ENCODE data around the gene TTL.

The TTL gene

DNA sequence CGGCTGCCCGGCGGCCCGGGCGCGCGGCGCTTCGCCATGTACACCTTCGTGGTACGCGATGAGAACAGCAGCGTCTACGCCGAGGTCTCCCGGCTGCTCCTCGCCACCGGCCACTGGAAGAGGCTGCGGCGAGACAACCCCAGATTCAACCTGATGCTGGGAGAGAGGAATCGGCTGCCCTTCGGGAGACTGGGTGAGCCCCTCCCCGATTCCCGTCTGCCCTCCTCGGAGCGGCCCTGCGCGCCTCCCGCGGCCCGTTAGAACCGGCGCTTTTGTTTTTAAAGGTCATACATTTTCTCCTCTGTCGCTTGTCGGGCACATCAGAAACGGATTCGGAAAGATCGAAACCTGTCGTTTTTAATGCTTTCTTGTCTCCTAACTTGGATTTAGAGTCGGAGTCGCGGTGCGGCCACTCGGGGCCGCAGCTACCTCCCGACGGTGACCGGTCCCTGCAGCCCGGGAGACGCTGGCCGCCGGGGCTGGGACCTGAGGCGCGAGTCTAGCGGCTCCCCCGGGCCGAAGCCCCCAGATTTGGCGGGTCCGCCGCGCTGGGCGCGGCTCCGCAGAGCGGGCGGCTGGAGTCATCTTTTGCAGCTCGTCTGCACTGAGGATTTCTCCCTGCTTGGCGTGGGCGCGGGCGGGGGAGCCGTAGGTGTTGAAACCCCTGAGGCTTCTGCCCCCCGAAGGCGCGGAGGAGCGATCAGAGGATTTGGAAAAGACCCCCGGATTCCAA is 519 bp downstream of the TTL start:
- DNase-seq (ENCODE audit: extremely low spot score) = peak; percentile 43
- ChIA-PET POLR2A (no interaction called here), CTCF (interaction anchor here (1.3 to 2.9 kb wide), 3 partner anchors 11 to 223 kb away, joined by 4 to 15 read pairs (median 4); no protein-coding TSS in a partner anchor)
- TF ChIP-seq, protein P1, sequence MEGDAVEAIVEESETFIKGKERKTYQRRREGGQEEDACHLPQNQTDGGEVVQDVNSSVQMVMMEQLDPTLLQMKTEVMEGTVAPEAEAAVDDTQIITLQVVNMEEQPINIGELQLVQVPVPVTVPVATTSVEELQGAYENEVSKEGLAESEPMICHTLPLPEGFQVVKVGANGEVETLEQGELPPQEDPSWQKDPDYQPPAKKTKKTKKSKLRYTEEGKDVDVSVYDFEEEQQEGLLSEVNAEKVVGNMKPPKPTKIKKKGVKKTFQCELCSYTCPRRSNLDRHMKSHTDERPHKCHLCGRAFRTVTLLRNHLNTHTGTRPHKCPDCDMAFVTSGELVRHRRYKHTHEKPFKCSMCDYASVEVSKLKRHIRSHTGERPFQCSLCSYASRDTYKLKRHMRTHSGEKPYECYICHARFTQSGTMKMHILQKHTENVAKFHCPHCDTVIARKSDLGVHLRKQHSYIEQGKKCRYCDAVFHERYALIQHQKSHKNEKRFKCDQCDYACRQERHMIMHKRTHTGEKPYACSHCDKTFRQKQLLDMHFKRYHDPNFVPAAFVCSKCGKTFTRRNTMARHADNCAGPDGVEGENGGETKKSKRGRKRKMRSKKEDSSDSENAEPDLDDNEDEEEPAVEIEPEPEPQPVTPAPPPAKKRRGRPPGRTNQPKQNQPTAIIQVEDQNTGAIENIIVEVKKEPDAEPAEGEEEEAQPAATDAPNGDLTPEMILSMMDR (IDR thresholded peaks at IDR 0.05; ENCODE audit: control extremely low read depth, extremely low read depth, low read depth, missing control alignments) = no peak

DNA sequence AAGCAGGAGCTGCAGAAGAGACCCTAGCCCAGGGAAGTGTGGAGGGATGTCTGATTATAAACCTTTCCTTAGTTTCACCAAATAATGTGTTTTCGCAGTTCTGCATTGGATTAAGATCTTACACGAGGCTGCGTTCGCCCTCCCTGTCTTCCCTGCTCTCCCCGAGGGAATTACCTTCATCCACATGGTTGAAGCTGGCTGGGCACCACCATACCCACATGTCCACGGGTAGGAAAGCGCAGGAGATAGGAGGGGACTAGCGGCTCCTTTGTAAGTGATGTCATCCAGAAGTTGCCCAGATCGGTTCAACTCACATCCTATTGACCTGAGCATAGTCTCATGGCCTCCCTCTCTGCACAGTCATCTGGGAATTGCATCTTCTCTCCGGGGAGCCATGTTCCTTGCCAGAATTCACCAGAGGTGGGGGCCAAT is 1.1 kb downstream of the TTL start:
- DNase-seq (ENCODE audit: extremely low spot score) = no peak
- TF ChIP-seq, protein P1 (IDR thresholded peaks at IDR 0.05; ENCODE audit: control extremely low read depth, extremely low read depth, low read depth, missing control alignments) = no peak
- ChIA-PET CTCF (interaction anchor here (1.3 to 2.9 kb wide), 3 partner anchors 11 to 223 kb away, joined by 4 to 15 read pairs (median 4); no protein-coding TSS in a partner anchor), POLR2A (no interaction called here)

DNA sequence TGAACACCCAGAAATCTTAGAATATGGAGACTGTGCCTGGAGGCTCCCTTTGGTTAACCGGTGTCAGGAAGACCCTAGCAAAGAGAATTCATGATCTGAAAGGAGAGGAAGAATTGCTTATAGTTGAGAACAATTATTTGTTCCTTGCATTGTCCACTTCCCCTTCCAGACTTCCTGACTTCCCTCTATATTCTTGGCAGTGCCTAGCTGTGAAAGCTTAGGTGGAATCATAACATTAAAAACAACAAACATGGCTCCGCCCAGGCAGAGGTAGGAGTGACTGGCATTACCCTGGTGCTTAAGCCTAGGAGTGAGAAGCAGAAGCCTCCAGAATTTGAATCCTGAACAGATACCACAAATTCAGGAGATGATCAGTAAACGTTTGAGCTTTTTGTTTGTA is 1.9 kb downstream of the TTL start:
- ChIA-PET POLR2A (no interaction called here), CTCF (interaction anchor here (1.5 to 2.9 kb wide), 3 partner anchors 10 to 224 kb away, joined by 4 to 15 read pairs (median 6); no protein-coding TSS in a partner anchor)
- DNase-seq (ENCODE audit: extremely low spot score) = no peak
- TF ChIP-seq, protein P1 (IDR thresholded peaks at IDR 0.05; ENCODE audit: control extremely low read depth, extremely low read depth, low read depth, missing control alignments) = no peak

DNA sequence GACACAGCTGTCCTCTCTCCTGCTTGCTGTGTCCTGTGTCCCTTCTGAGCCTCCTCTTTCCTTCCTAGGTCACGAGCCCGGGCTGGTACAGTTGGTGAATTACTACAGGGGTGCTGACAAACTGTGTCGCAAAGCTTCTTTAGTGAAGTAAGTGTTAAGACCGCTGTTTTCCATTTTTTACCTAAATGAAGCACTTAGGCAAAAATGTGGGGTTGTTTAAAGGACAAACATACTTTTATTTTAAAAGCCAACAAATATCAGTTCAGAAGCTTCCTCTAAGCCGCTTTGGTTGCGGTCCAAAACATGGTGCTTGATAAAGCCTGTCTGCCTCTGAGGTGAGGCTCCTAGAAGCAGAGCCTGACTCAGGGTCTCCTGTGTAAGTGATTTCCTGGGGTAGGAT is 3.9 kb downstream of the TTL start:
- ChIA-PET POLR2A (no interaction called here), CTCF (interaction anchor here (1.1 to 1.4 kb wide), 3 partner anchors 24 to 241 kb away, joined by 3 to 5 read pairs (median 4); no protein-coding TSS in a partner anchor)
- TF ChIP-seq, protein P1 (IDR thresholded peaks at IDR 0.05; ENCODE audit: control extremely low read depth, extremely low read depth, low read depth, missing control alignments) = no peak
- no peak for DNase-seq (ENCODE audit: extremely low spot score)

DNA sequence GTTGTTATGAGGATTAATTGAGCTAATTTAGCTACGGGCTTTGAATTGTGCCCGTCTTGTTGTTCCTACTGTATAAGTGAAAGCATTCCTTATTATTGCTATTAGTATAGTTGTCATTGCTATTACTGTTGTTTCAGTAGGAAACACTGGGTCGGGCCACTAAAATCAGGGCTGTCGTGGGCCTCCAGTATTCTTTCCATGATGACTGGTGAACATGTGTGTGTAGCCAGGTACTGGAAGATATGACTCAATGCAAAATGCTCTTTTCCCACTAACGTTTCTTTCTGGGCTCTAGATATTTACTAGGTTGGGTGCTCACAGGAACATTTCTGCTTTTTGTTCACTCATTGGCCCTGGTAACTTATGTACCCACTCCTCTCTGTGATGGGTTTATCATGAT is 4.9 kb downstream of the TTL start:
- POLR2A ChIA-PET = no interaction called here
- CTCF ChIA-PET = interaction anchor here (1.1 kb wide), 1 partner anchor 25 kb away, joined by 4 read pairs; no protein-coding TSS in a partner anchor
- TF ChIP-seq, protein P1 (IDR thresholded peaks at IDR 0.05; ENCODE audit: control extremely low read depth, extremely low read depth, low read depth, missing control alignments) = no peak
- no peak for DNase-seq (ENCODE audit: extremely low spot score)

DNA sequence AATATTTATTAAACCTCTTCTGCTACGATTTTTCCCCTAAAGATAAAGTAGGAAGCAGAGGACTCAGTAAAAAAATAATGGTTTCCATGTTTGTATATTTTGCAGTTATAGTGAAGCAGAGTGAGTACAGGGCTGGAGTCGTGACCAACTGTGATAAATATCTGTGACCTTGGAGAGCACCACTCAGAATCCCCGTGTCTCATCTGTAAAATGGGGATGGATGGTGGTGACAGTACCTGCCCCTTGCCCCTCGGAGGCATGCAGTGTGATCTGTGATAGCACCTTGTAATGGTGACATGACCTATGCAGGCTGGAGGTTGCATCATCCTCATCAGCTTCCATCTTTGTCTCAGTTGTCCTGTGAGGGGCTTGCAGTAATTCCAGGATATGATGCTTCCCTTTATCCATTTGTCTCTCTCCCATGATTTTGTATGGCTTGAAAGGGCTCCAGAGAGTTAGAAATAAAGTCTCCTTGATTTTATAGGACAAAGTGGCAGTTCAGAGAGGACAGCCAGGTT is 5.5 kb downstream of the TTL start:
- CTCF ChIA-PET = no interaction called here
- POLR2A ChIA-PET = no interaction called here
- DNase-seq (ENCODE audit: extremely low spot score) = no peak
- TF ChIP-seq, protein P1 (IDR thresholded peaks at IDR 0.05; ENCODE audit: control extremely low read depth, extremely low read depth, low read depth, missing control alignments) = no peak
